ENCODE data around the gene PRSS53.
"Not testable (repeated sequence)": the region's sequence is repeated elsewhere in the genome, so short reads cannot be mapped to it uniquely, and the experiment has no call there.

The PRSS53 gene

DNA sequence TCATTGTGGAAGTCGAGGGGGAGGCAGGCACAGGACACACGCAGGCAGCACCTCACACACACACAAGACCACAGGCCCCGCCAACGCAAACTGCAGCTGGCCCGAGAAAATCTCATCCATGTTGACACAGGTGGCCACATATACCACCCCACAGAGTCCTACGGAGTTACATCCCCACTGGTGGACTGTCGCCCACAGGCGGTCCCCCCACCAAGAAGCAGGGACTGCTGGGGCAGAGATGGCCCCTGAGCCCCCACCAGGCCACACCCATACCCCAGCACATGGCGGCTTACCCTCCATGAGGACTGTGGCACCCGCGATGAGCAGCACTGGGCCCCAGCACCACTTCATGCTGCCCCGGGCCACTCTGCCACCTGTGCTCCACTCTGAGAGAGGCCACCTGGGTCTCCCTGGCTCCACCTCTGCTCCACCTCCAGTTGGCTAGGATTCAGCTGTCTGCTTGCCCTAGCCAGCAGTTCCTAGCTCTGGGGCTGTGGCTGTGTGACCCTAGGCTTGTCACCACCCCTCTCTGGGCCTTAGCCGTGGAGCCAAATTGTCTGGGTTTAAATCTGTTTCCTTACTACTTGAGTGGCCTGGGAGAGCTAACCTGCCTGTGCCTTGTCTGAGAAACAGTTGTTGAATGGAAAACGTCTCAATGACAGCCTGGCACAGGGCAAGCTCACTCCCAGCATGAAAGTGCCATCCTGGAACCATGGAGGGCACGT lies at the start of gene PRSS53:
Gene PRSS53, minus strand, starts transcription at position 485 of the 725 bp plus-strand sequence. Its CDS starts 134 bp downstream, at position 351.
- DNase-seq (ENCODE audit: low read depth in 1 of 2, low spot score in 1 of 2) = no peak

DNA sequence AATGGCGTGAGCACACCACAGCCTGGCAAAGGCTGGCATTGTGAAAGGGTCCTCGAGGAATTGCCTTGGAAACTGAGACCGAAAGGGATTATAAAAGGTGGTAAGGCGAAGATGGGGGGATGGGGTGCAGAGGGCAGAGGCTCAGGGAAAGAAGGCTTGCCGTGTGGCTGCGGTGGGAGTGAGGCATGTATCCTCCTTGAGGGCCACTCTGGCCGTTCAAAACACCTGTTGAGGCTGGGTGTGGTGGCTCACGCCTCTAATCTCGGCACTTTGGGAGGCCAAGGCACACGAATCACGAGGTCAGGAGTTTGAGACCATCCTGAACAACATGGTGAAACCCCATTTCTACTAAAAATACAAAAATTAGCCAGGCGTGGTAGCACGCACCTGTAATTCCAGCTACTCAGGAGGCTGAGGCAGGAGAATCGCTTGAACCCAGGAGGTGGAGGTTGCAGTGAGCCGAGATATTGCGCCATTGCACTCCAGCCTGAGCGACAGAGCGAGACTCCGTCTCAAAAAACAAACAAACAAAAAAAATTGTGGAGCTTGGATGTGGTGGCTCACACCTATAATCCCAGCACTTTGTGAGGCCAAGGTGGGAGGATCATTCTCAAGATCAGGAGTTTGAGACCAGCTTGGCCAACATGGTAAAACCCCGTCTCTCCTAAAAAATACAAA lies 48.2 kb upstream of the PRSS53 start:
- DNase-seq (ENCODE audit: low read depth in 1 of 2, low spot score in 1 of 2) = not testable (repeated sequence)

DNA sequence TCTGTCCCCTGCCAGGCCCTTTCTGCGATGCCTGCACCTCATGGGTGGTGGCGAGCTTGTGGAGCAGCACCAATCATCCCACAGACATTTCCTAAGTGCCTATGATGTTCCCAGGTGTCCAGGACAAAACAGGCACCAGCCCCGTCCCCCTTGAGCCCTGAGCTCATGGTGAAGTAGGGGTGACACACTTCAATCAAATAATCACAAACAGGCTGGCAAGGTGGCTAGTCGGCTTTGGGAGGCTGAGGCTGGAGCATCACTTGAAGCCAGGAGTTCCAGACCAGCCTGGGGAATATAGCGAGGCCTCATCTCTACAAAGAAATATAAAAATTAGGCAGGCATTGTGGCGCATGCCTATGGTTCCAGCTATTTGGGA lies 47.5 kb upstream of the PRSS53 start:
- DNase-seq (ENCODE audit: low read depth in 1 of 2, low spot score in 1 of 2) = no peak

- DNase-seq (ENCODE audit: low read depth in 1 of 2, low spot score in 1 of 2) = no peak
Observed at GRCh38 chr16:31135535-31136286, 47.0 kb upstream of the PRSS53 start, which contains the start of gene PRSS8. Gene PRSS8 (minus strand): TSS chr16:31135727. CDS start chr16:31135498, 229 bp downstream.

DNA sequence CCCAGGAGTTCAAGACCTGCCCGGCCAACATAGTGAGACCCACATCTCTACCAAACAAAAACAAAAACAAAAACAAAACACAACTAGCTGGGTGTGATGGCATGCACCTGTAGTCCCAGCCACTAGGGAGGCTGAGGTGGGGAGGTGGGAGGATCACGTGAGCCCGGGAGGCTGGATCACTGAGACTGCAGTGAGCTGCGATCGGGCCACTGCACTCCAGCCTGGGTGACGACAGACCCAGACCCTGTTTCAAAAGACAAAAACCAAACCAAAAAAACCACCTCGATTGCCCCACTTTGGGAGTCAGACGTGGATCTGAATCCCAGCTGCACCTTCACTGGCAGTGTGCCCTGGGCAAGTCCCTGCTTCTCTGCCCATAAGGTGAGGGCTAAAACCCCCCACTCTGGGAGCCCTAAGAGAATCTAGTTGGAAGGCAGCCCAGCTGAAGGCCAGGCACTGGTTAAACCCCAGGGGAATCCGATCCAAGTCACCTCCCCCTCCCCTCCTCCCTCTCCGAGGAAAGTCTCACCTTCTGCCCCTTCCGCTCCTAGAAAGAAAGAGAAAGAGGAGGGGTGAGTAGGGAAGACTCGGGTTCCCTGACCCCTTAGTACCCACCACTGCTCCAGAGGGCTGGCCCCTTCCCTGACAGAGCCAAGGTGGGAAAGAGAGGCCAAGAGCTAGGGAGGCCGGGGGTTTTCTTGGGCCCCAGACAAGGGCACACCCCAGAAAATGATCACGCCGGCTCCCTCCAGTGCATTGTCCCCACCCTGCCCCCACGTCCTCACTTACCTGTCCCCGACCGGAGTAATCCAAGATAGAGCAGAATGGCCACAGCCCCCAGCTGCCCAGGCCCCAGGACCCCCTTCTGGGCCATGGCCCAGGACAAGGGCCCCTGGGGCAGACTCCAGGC lies 46.1 kb upstream of the PRSS53 start:
- no peak for DNase-seq (ENCODE audit: low read depth in 1 of 2, low spot score in 1 of 2)

DNA sequence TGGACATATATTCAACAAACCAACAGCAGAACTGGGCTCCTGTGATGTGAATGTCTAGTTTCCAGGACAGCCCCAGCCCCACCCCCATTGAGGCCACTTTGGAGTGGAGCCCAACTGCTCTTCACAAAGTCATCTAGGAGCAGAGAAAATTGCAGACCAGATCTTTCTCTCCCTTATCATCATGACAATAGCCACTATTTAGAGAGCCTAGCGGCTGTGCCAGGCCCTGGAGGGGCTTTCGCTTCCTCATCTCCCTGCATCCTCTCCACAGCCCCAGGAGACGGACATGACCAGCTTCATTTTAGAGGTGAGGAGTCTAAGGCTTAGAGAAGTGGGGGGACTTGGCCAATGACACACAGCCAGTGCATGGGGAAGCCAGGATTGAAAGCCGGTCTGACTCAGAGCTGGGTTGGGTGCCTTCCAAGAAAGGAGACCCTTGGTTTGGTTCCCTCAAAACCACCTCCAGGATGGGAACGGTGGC lies 45.4 kb upstream of the PRSS53 start:
- no peak for DNase-seq (ENCODE audit: low read depth in 1 of 2, low spot score in 1 of 2)

- no peak for DNase-seq (ENCODE audit: low read depth in 1 of 2, low spot score in 1 of 2)
Observed at GRCh38 chr16:31133046-31133501, 44.3 kb upstream of the PRSS53 start.

- DNase-seq (ENCODE audit: low read depth in 1 of 2, low spot score in 1 of 2) = no peak
Observed at GRCh38 chr16:31132303-31132979, 43.7 kb upstream of the PRSS53 start.

- no peak for DNase-seq (ENCODE audit: low read depth in 1 of 2, low spot score in 1 of 2)
Observed at GRCh38 chr16:31131841-31132271, 43.1 kb upstream of the PRSS53 start.

GRCh38 chr16:31131416-31131815 lies 42.7 kb upstream of the PRSS53 start:
- DNase-seq (ENCODE audit: low read depth in 1 of 2, low spot score in 1 of 2) = no peak

DNA sequence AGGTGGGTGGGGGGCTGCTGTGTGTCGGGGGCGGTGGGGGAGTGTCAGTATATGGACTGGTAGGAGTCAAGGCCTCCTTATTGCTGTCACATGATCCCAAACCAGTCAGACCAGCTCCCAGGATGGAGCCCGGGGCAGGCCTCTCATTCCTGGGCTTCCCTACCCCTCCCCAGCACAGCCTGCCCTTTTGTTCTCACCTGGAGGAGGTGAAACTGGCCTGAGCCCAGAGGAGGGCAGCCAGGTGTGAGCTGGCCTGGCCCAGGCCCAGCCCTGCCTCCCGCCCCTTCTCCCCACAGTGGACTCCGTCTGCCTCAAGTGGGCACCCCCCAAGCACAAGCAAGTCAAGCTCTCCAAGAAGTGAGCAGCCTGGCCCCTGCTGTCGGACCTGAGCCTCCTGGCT lies 42.2 kb upstream of the PRSS53 start:
- DNase-seq (ENCODE audit: low read depth in 1 of 2, low spot score in 1 of 2) = no peak

- DNase-seq (ENCODE audit: low read depth in 1 of 2, low spot score in 1 of 2) = no peak
Observed at GRCh38 chr16:31130336-31130891, 41.7 kb upstream of the PRSS53 start.

GRCh38 chr16:31129568-31130335 lies 41.0 kb upstream of the PRSS53 start:
- DNase-seq (ENCODE audit: low read depth in 1 of 2, low spot score in 1 of 2) = no peak

DNA sequence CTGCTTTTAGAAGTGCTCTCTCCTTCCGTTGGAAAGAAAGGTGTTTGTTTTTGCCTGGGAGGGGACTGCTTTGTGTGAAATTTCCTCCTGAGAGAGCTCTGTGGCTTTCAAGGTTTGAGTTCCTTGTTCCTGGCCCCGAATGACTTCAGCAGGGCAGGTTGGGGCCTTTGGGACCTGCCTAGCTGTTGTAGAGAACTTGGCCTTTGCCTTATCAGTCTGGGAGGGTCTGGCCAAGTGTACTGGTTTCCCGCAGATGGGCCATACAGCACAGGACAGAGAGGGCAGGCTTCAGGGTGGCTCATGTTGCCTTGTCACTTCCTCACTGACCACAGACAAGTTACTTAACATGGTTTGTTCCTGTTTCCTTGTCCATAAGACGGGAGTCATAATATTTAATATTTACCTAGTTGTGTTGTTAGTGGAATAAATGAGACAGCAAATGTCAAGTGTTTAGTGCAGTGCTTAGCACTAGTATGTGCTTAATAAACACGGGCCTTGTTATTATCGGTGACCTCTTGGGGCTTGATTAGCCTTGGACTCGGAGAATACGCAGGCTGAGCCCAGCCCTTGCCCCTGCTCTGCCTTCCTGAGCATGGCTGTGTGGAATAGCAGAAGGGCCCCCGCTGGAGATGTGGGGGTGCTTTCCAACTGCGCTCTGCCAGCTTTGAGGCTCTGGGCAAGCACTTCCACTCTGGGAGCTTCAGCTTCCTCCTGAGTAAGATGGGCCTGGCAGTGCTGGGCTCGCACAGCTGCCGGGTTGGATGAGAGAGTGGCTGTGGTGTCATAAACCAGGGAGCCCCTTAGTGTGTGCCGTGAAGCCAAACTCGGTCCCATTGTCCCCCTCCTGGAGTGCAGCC lies 40.2 kb upstream of the PRSS53 start:
- DNase-seq (ENCODE audit: low read depth in 1 of 2, low spot score in 1 of 2) = no peak

- no peak for DNase-seq (ENCODE audit: low read depth in 1 of 2, low spot score in 1 of 2)
Observed at GRCh38 chr16:31127182-31127581, 38.4 kb upstream of the PRSS53 start.

GRCh38 chr16:31125844-31126243 lies 37.1 kb upstream of the PRSS53 start:
- no peak for DNase-seq (ENCODE audit: low read depth in 1 of 2, low spot score in 1 of 2)

DNA sequence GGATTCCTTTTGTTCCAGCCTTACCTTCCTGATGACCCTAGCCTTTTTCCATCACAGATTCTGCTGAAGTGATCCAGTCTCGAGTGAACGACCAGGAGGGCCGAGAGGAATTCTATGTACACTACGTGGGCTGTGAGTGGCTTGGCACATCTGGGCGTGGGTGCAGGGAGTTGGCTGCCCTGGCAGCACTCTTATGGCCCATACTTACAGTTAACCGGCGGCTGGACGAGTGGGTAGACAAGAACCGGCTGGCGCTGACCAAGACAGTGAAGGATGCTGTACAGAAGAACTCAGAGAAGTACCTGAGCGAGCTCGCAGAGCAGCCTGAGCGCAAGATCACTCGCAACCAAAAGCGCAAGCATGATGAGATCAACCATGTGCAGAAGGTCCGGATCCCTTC lies 31.4 kb upstream of the PRSS53 start:
- no peak for DNase-seq (ENCODE audit: low read depth in 1 of 2, low spot score in 1 of 2)
